ENCODE measurements around the gene GUCY2C.
"Not testable (repeated sequence)": the region's sequence is repeated elsewhere in the genome, so short reads cannot be mapped to it uniquely, and the experiment has no call there.

The GUCY2C gene

DNA sequence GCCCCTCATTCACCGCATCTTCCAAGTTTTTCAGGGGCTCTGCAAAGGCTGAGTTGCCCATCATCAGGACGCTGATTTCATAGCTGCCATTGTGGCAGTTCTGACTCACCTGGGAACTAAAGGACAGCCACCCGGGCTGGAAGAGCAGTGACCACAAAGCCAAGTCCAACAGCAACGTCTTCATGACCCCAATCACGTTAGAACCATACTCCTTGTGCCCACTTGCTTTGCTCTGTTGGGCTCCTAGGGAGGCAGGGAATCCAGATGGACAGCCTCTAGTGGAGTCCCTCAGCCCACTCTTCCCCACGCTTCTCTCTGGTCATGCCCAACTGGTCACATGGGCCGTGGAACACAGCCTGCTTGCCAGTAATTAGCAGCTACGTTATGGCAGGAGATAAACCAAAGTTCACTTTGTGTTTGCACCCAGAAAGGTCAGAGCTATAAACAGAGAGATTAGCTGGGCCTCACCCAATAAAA lies at the start of gene GUCY2C:
TSS of gene GUCY2C (minus strand) at position 335 of the 477 bp plus-strand sequence. CDS start at position 184, 151 bp downstream.
- no peak for DNase-seq

DNA sequence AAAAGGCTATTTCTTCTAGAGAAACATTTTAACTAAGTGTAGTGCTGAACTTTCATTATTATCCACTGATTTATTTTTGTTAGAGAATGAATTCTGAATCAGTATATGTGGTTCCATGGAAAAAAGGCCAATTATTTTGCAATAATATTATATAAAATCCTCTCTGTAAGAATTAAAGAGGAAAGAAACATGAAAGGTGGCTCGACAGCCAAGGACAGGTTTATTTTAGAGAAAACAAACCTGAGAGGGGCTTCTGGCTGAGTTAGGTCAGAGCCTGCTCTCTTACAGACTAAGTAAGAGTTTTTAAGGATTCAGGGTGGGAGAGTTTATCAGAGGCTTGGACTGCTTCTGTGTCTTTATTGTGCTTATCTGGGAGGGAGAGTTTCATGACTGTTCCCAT lies 46.7 kb upstream of the GUCY2C start:
- no peak for DNase-seq

DNA sequence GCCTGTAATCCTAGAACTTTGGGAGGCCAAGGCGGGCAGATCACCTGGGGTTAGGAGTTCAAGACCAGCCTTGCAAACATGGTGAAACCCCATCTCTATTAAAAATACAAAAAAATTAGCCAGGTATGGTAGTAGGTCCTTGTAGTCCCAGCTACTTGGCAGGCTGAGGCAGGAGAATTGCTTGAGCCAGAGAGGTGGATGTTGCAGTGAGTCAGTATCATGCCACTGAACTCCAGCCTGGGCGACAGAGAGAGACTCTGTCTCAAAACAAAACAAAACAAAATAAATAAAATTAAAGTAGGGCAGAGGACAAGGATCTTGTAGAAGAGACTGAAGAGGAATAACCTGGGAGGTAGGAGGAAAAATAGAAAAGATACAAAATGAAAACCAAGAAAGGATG lies 45.5 kb upstream of the GUCY2C start:
- DNase-seq = no peak

DNA sequence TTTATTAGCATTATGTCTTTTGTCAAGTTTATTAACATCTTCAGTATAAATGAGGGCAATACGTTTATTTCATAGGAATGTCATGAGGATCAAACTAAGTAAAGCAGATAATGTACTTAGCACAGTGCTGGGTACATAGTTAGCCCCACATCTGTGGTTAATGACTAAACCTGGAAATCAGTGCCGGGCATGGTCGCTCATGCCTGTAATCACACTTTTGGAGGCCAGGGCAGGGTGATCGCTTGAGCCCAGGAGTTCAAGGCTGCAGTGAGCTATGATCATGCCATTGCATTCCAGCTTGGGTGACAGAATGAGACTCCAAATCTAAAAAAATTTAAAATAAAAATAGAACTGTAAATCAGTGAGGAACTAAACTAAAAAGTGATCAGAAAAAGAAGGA lies 44.8 kb upstream of the GUCY2C start:
- DNase-seq = no peak

DNA sequence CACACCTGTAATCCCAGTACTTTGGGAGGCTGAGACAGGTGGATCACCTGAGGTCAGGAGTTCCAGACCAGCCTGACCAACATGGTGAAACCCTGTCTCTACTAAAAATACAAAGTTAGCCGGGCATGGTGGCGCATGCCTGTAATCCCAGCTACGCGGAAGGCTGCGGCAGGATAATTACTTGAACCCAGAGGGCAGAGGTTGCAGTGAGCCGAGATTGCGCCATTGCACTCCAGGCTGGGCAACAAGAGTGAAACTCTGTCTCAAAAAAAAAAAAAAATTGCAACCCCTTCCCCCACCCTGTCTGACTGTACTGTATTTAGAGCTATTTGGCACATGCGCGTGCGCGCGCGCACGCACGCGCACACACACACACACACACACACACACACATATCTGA lies 40.0 kb upstream of the GUCY2C start:
- not testable (repeated sequence) for DNase-seq

DNA sequence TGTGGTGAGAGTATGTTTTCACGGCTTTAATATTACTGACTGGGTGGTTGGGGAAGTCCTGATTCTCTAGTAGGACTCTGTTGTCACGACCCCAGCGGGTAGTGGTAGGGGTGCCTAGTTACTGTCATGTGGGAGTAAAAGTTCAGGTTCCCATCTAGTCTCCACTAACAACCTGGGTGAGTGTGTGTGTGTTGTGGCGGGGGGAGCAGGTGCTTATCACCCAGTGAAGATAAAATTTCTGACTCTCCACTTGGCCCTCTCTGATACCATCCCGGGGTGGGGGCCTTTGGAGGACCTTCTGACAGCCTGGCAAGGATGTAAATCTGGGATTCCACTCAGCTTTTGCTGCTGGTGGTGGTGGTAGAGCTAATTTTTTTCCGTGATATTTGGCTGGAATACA lies 35.4 kb upstream of the GUCY2C start:
- no peak for DNase-seq

DNA sequence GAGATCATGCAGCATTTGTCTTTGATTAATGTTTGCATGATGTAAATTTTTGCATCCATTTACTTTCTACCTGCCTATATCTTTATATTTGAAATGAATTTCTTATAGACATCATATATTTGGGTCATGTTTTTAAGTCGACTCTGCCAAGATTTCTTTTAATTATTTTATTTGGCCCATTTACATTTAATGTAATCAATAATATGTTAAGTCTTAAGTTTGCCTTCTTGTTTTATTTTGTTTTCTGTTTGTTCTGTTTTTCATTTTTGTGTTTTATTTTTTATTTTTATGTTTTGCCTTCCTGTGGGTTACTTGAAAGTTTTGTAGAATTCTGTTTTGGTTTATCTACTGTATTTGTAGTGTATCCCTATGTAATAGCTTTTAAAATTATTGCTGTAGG lies 33.2 kb upstream of the GUCY2C start:
- no peak for DNase-seq

DNA sequence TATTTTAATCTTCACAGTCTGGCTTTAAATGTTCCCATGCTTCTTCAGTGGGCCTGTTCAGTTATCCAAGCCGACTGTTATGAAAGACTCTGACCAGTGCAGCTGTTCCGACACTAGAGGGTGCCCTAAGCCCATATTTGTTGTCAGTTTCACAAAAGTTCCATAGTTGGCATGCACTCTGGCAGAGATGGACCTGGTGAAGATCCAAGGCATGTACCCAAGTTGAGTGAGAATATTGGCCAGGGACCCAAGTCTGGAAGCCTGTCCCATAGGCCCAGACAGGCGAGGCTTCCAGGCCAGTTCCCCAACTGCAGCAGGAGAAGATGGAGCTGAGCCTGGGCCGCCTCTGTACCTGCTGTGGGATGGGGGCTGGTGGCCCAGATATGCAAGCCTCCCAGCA lies 27.4 kb upstream of the GUCY2C start:
- DNase-seq = no peak

DNA sequence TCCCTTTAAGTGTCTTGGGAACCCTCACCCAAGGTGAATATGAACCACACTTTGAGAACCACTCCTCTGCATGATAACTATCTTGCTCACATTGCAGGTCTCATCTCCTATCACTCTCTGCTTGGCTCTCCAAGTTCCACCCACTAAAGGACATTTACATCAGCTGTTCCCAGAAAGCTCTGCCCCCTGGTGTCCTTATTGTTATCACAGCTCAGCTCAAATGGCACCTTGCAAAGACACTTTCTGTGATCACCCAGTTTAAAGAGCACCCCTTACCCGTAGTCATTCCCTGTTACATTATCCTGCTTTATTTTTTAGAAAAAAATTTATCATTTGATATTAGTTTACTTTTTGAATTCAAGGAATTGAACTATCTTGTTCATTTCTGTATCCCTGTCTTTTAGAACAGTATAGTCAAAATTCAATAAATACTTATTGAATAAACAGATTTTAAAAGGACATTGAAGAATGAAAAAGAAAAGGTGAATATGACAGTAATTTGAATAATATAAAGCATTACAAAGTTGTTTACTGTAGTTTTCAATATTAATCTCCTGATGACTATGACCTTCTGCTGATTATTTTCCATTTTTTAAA lies 20.5 kb upstream of the GUCY2C start:
- no peak for DNase-seq

DNA sequence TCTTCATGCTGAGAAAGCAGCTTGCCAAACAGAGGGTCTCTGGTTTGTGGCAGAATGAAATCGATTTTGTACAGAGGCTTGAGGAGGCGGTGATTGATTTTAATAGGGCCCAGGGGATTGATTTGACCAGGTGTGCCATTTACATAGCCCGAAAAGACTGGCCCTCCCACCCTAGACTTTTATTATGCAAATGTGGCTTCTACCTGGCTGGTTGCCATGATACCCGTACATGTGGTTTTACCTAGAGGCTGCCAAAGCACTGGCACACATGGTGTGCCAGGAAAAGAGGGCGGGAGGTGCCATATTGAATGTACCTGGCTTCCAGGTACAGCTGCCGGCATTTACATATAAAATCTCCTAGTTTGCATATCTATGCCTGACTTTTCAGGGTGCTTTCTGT lies 18.0 kb upstream of the GUCY2C start:
- peak; percentile 80 for DNase-seq

DNA sequence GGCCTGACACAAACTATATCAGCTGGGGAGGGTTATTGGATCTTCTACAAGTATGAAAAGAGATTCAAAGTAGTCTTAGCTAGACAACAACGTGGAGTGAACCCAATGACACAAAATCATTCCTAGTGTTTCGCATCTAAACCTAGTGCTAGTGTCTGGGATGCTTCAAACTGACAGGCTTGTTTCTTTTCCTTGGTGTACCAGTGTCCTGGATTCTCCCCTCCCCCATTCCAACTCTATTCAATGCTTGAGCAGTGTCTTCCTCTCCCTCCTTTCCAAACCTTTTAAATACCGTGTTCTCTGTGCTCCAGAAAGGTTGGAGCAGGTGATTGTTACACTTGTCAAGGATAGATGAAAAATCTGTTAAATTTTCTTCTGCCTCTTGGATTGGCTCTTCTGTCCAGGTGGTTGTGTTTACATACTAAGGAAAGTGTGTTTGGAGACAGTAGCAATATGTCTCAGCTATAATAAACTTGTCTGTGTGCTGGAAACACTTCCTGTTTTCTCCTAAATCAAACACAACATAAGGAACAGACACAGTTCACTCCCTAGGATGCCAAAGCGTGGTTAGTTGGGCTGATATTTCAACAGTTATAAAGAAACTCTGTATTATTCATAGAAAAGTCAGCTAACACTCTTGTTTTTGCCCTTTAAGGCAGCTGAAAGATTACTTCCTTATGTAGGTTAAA lies 14.4 kb upstream of the GUCY2C start:
- no peak for DNase-seq

DNA sequence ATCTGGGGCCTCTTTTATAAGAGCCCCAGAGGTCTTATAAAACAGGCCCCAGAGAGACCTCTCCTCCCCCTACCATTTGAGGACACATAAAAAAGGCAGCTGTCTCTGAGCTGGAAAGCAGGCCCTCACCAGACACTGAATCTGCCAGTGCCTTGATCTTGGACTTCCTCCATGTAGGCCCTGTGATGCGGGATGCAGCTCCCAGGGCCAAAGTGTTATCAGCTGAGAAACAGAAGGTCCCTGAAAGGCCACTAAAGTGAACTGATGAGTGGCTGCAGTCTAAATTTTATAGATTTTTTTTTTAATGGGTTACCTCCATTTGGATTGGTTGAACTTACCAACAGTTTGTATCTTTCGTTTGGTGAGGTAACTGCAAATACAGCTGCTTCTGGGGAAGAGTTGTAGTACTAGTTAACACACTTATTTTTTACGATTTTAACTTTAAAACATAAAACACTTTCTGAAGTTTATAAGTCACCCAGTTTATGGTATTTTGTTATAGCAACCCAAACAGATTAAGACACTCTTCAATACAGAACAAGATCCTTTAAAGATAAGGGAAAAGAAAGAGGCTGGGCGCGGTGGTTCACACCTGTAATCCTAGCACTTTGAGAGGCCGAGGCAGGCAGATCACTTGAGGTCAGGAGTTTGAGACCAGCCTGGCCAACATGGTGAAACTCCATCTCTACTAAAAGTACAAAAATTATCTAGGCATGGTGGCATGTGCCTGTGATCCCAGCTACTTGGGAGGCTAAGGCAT lies 5.6 kb upstream of the GUCY2C start:
- no peak for DNase-seq

DNA sequence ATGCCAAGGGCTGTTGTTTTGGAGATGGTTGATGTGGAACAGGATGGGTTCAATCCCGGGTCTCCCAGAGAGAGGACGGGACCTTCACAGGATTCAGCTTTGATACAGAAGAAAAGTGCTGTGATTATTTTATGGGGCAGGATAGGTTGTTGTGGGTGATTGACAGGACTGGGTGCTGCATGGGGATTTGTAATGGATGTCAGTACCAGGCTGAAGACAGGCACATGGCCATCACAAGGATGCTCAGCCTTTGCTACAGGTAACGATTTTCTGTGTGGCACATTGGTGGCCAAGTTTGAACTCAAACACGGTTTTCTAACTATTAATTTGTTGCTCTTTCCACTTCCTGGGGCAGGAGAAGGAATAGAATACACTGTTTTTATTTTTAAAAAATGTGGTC lies 4.5 kb upstream of the GUCY2C start:
- DNase-seq = no peak

DNA sequence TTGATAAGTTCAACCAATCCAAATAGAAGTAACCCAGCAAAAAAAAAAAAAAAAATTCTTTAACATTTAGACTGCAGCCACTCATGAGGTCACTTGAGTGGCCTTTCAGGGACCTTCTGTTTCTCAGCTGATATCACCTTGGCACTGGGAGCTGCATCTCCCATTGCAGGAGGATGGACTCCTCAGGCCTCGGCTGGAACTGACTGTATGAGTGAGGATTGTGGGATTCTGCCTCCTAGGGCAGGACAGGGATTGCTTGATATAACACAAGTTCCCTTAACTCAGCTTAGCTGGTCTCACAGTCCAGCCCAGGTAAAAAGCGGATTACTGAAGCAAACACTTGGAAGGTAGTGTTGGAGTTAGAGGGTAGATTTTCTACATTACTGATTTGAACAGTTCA lies 3.5 kb upstream of the GUCY2C start:
- no peak for DNase-seq

DNA sequence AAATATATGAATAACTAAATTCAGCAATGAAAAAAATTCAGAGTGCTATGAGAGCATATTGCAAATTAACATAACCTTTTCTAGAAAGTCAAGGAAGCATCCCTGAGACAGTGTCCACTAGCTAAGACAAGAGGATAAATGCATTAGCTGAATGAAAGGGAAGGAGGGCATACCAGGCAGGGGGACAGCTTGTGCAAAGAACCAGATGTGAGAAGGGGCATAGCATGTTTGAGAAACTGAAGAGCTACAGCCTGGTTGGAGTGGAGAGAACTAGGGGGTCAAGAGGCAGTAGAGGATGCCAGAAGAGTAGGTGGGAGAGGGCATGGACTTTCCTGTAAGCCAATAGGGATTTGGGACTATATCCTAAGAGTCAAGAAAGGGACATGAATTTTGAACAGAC lies 2.2 kb upstream of the GUCY2C start:
- no peak for DNase-seq

DNA sequence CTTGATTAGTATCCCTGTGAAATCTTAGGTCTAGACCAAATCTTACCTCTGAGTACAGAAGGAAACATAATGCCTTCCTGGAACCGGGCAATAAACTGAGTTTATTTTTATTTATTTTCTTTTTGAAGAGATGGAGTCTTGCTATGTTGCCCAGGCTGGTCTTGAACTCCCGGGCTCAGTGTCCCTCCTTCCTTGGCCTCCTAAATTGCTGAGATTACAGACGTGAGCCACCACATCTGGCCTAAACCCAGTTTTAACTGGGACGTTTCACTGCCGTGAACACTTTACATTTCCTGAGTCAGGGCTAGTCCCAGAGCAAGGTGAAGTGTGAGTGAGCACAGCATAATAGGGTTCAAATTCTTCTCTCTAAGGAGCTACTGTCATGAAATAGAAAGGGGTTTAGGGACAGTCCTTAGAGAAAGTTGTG lies 671 bp downstream of the GUCY2C start:
- DNase-seq = no peak

DNA sequence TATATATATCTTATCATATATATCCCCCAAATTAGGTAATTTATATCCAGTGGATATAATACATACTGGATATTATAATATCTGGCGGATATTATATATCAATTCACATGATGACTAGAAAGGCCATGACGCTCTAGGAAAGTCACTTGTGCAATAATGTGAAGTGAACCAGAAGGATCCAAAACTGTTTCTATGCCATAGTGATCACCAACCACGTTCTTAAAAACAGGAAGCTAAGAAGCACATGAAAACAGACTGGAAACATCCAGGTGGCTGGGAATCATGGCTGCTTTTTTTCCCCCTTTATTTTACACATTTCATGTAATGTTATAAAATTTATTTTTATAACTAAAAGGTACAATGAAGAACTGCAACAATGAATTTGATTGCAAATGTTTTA lies 1.4 kb downstream of the GUCY2C start:
- DNase-seq = no peak

DNA sequence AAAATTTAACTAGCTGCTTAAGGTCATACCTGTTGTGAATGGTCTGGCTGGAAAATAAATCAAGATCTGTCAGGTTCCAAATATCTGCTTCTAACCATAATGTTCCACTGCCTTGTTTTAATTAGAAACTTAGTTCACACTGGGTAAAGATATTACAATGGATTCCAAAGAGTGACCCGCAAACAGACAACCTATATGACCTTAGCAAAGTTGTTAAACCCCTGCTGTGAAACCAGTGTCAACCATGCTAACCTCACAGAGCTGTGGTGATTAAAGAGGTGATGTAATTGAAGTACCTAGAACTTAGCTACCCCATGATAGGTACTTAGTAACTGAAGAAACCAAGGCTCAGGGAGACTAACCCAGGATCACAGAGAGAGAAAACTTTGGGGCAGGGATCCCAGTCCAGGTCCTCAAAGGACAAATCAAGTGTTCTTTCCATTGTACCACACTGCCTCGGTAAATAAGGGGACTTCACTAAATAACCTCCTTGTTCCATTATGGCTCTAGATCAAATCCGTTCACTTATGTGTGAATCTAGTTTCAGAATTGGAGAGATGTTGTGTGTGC lies 2.2 kb downstream of the GUCY2C start:
- no peak for DNase-seq

DNA sequence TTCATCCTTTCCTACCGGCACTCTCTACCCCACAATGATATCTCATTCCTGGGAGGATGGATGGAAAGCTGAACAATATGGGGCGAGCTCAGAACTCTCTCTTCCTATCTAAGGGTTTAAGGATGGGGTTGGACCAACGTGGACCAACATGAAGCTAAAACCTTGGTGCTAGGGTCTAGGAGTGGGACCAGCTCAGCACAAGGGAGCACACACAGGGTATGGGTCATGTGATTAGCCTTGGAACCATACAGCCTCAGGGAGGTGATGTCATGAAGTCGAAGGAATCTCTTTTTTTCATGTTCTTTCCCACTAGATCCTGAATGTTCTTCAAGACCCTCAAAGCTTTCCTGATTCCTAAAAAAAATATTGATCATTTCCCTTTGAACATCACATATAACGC lies 3.3 kb downstream of the GUCY2C start:
- no peak for DNase-seq

DNA sequence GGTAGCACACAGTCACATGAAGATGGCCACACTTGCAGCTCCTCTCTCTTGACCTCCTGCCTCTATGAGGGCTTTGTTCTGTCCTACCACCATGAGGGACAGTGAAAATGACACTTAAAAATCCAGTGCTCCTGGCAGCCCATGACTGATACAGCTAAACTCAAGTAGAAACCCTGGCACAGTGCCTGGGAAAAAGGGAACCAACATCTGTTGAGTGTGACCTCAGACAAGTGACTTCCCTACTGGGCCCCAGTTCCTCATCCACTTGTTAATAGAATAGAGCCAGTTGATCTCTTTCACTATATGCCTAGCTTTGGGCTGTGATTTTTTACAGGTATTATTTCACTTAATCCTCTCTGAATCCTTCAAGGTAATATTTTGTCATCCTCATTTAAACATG lies 4.8 kb downstream of the GUCY2C start:
- DNase-seq = peak; percentile 27

DNA sequence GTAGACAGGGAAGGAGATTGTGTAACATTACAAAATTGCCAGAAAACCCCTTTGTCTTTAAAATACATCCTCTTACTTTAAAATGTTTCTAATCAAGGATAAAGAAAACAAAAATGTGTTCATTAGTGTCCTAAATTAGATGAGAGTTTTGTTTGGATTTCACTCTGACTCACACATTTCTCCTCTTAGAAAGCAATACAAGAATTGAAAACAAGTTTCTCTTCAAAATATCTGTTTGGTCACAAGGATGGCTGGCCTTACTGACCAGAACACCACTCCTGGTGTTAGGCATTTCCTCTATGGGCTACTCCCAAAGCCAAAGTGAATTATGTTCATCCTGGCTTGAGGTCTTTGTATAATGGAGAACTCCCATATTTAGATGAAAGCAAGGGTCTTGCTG lies 6.4 kb downstream of the GUCY2C start:
- DNase-seq = no peak

DNA sequence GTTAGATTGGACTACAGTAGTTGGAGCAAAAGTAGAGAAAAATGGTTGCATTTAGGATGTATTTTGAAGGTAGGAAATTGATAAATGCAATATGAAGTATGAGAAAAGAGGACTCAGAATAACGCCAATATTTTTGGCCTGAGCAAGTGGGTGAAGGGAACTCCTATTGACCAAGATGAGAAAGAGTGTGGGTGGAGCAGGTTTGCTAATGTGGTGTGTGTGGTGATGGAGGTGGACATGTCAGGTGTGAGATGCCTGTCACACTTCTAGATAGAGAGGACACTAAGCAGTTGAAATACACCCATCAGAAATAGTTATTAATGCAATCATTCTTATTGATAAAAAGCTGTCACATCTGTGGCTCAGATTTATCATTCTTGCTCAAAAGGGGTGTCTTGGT lies 7.3 kb downstream of the GUCY2C start:
- DNase-seq = no peak

DNA sequence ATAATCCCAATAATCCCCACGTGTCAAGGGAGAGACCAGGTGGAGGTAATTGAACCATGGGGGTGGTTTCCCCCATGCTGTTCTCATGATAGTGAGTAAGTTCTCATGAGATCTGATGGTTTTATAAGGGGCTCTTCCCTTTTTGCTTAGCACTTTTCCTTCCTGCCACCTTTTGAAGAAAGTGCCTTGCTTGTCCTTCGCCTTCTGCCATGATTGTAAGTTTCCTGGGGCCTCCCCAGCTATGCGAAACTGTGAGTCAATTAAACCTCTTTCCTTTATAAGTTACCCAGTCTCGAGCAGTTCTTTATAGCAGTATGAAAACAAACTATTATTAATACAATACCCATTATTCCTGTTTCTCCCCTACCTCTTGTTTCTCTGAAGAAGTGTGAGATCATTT lies 14.2 kb downstream of the GUCY2C start:
- DNase-seq = not testable (repeated sequence)

DNA sequence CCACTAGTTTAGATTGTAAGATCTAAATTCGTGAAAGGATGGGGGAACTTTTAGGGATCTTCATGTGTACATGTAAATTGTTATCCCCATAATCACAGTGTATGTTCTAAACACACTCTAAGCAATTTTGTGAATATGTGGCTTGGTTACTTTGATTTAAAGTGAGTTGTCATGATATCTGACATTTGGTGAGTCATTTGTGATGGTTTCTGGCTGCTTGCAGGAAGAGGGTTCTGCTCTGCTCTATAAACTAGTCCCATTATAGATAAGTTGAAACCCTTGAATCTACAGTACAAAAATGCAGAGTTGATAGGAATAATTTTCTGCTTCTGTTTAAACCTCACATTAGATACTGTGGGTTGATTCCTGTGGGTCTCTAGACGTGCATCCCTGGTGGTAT lies 14.8 kb downstream of the GUCY2C start:
- DNase-seq = no peak
